K562 (cell line): Measurements from ENCODE around the gene CYLC2. TPM values are rescaled to one million over a fixed set of nuclear protein-coding genes. Genes with fewer than 3 reads are reported as not detected.

Experiments used
- NFRKB ChIP-seq: fragments of 450-650 bp; IDR thresholded peaks from 2 replicates; pipeline ENCODE4 v1.6.1; 2016; ENCODE audit warnings: low read depth
- TEAD2 ChIP-seq: fragments of 450-650 bp; IDR thresholded peaks from 2 replicates; pipeline ENCODE4 v1.6.1; 2016; ENCODE audit warnings: missing genetic modification characterization, control low read depth, missing compliant biosample characterization
- polyA plus RNA-seq, 8 experiments: library from polyadenylated mRNA; depleted of rRNA in 4 of 8; stranded (reverse) in 5 of 8; unstranded in 3 of 8; fragments of >200 nt; fragmentation: Nextera tagmentation in 2 of 8; fragmentation: Illumina TruSeq in 1 of 8; extraction: Ambion mirVana in 2 of 8; extraction: Trizol in 1 of 8; gene quantifications; 2 replicates each; pipeline versions ENCODE4 v1.2.1 to v1.2.3, GENCODE V29; 2011 to 2014; ENCODE audit warnings: inconsistent platforms in 1 of 8, missing spikeins in 1 of 8
- total RNA-seq, 7 experiments: library from RNA; depleted of rRNA in 6 of 7; stranded (reverse); fragments of >200 nt in 6 of 7; fragmentation: Illumina TruSeq in 2 of 7; extraction: Trizol in 2 of 7; gene quantifications; 2 replicates each; pipeline versions ENCODE4 v1.2.1 to v1.2.3, GENCODE V29; 2011 to 2021; ENCODE audit warnings: low replicate concordance in 1 of 7
- TF ChIP-seq, protein P1 (sequence below), 3 experiments: fragments of 200-800 bp in 1 of 3; fragments of 250-450 bp in 1 of 3; fragments of 450-650 bp in 1 of 3; sonication (Bioruptor Pico) in 1 of 3; sonication (Bioruptor generic) in 1 of 3; formaldehyde crosslinking in 1 of 3; IDR thresholded peaks; 2 replicates each; pipeline versions ENCODE4 v1.6.1 to v1.8.0; 2016 to 2022; ENCODE audit warnings: mild to moderate bottlenecking in 2 of 3, missing genetic modification characterization in 2 of 3, missing compliant biosample characterization in 1 of 3, moderate library complexity in 1 of 3
- TF ChIP-seq, protein P2 (sequence below): sonication (generic); formaldehyde crosslinking; IDR thresholded peaks from 2 replicates; pipeline ENCODE4 v1.8.0; 2022; ENCODE audit warnings: missing genetic modification reagents, mild to moderate bottlenecking, moderate library complexity, borderline replicate concordance
- TF ChIP-seq, protein P3 (sequence below): fragments of 150-350 bp; IDR thresholded peaks from 2 replicates; pipeline ENCODE4 v1.6.1; 2014; ENCODE audit warnings: low read depth, mild to moderate bottlenecking, low read length, borderline replicate concordance

Gene CYLC2
- total and polyA plus RNA-seq, 9 of the 15 experiments (the other 6 are each of a cell fraction or from before 2014, with no cell fraction given): not detected

DNA sequence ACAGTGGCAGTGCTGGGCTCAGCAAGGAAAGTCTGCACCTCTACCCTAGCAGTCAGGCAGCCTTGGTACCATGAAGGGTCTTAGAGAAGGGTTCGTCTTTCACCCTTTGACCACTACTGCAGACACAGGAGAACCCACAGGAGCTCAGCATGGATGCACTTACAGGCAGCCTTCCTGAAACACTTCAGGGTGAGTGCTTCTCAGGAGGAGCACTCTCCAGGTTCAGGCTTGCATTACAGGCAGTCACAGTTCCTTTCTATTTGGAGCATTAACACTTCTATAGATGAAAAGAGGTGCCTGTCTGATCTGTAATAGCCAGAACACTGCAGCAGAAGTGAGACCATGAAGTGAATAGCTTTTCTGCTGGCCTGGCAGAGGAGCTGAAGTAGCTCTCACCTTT, 8.7 kb upstream of the CYLC2 start (continued):
- TF ChIP-seq, protein P1, sequence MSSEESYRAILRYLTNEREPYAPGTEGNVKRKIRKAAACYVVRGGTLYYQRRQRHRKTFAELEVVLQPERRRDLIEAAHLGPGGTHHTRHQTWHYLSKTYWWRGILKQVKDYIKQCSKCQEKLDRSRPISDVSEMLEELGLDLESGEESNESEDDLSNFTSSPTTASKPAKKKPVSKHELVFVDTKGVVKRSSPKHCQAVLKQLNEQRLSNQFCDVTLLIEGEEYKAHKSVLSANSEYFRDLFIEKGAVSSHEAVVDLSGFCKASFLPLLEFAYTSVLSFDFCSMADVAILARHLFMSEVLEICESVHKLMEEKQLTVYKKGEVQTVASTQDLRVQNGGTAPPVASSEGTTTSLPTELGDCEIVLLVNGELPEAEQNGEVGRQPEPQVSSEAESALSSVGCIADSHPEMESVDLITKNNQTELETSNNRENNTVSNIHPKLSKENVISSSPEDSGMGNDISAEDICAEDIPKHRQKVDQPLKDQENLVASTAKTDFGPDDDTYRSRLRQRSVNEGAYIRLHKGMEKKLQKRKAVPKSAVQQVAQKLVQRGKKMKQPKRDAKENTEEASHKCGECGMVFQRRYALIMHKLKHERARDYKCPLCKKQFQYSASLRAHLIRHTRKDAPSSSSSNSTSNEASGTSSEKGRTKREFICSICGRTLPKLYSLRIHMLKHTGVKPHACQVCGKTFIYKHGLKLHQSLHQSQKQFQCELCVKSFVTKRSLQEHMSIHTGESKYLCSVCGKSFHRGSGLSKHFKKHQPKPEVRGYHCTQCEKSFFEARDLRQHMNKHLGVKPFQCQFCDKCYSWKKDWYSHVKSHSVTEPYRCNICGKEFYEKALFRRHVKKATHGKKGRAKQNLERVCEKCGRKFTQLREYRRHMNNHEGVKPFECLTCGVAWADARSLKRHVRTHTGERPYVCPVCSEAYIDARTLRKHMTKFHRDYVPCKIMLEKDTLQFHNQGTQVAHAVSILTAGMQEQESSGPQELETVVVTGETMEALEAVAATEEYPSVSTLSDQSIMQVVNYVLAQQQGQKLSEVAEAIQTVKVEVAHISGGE (CRISPR knock-in tag; IDR thresholded peaks at IDR 0.05): no peak
- TF ChIP-seq, protein P2, sequence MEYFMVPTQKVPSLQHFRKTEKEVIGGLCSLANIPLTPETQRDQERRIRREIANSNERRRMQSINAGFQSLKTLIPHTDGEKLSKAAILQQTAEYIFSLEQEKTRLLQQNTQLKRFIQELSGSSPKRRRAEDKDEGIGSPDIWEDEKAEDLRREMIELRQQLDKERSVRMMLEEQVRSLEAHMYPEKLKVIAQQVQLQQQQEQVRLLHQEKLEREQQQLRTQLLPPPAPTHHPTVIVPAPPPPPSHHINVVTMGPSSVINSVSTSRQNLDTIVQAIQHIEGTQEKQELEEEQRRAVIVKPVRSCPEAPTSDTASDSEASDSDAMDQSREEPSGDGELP (CRISPR knock-in tag): no peak
- TF ChIP-seq, protein P3, sequence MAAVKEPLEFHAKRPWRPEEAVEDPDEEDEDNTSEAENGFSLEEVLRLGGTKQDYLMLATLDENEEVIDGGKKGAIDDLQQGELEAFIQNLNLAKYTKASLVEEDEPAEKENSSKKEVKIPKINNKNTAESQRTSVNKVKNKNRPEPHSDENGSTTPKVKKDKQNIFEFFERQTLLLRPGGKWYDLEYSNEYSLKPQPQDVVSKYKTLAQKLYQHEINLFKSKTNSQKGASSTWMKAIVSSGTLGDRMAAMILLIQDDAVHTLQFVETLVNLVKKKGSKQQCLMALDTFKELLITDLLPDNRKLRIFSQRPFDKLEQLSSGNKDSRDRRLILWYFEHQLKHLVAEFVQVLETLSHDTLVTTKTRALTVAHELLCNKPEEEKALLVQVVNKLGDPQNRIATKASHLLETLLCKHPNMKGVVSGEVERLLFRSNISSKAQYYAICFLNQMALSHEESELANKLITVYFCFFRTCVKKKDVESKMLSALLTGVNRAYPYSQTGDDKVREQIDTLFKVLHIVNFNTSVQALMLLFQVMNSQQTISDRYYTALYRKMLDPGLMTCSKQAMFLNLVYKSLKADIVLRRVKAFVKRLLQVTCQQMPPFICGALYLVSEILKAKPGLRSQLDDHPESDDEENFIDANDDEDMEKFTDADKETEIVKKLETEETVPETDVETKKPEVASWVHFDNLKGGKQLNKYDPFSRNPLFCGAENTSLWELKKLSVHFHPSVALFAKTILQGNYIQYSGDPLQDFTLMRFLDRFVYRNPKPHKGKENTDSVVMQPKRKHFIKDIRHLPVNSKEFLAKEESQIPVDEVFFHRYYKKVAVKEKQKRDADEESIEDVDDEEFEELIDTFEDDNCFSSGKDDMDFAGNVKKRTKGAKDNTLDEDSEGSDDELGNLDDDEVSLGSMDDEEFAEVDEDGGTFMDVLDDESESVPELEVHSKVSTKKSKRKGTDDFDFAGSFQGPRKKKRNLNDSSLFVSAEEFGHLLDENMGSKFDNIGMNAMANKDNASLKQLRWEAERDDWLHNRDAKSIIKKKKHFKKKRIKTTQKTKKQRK: no peak
- TF ChIP-seq TEAD2 (tag) (no peak), NFRKB (no peak)
